ENCODE measurements around the gene CDKAL1. TPM values are rescaled to one million over a fixed set of nuclear protein-coding genes. Genes with fewer than 3 reads are reported as not detected.
"Not testable (repeated sequence)": the region's sequence is repeated elsewhere in the genome, so short reads cannot be mapped to it uniquely, and the experiment has no call there.

Gene CDKAL1
- total RNA-seq, 1 donor from 2014 or later: 24.8 TPM

DNA sequence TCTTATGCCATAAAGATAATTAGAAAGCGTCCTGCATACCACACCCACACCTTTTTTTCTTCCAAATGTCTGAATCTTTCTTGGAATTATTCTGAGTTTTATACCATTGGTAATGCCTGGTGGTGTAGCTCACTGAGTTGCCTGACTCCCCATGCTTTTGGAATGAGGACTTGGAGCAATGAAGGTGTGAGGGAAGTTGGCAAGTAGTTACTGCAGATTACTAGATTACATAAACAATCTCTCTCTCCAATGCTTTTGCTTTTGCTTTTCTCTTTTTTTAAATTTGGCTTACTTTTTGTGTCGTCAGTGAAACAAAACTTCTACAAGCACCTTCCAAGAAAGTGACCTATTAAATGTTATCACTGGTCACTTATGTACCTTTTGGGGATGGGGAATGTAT, 653.2 kb downstream of the CDKAL1 start:
- Mint-ChIP-seq H3K4me3 (ENCODE audit: unreplicated experiment) (no peak overlapping the region), H3K36me3 (ENCODE audit: unreplicated experiment) (no peaks in the 10 kb centered on the region), H3K4me1 (ENCODE audit: low read depth, unreplicated experiment) (peaks cover 32% of the 10 kb centered on the region), H3K9me3 (ENCODE audit: unreplicated experiment) (peaks cover 2% of the 10 kb centered on the region), H3K27ac (ENCODE audit: unreplicated experiment) (no peak overlapping the region), H3K27me3 (ENCODE audit: unreplicated experiment) (no peaks in the 10 kb centered on the region)
- DNase-seq: no peak
- TF ChIP-seq, protein P1, sequence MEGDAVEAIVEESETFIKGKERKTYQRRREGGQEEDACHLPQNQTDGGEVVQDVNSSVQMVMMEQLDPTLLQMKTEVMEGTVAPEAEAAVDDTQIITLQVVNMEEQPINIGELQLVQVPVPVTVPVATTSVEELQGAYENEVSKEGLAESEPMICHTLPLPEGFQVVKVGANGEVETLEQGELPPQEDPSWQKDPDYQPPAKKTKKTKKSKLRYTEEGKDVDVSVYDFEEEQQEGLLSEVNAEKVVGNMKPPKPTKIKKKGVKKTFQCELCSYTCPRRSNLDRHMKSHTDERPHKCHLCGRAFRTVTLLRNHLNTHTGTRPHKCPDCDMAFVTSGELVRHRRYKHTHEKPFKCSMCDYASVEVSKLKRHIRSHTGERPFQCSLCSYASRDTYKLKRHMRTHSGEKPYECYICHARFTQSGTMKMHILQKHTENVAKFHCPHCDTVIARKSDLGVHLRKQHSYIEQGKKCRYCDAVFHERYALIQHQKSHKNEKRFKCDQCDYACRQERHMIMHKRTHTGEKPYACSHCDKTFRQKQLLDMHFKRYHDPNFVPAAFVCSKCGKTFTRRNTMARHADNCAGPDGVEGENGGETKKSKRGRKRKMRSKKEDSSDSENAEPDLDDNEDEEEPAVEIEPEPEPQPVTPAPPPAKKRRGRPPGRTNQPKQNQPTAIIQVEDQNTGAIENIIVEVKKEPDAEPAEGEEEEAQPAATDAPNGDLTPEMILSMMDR (IDR thresholded peaks at IDR 0.05; ENCODE audit: partially characterized antibody, unreplicated experiment): no peak

DNA sequence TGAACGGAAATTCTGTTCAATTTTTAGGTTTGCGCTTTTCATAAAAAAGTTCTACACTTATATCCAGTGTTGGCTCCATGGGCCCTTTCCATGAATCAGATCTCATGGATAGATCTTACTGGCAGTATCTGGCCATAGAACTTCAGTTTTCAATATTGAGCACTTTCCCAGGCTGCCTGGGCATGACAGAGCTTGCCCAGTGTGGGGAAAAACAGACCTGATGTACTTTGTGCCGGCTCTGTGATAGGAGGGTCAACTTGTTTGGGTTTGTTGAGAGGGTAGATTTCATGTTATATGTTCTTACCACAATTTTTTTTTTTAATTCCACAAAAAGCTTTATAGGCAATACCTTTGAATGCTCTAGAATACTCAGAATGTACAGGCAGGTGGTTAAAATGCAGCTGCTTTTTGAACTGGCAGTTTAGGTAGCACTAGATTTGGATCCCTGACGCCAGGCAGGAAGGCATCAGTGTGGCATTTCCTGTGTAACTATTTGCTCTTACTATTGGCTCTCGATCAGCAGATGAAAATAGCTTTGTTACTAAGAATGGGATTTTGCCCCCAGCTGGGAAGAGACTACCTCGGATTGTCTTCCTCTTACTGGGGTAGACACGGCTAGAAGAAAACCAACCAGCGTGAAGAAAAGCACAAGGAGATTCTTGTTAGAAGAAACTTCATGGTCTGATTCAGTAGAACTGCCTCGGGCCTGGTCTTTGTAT, 654.4 kb downstream of the CDKAL1 start:
- Mint-ChIP-seq H3K27ac (ENCODE audit: unreplicated experiment) (peak overlapping the region; percentile 67), H3K36me3 (ENCODE audit: unreplicated experiment) (no peaks in the 10 kb centered on the region), H3K27me3 (ENCODE audit: unreplicated experiment) (no peaks in the 10 kb centered on the region), H3K4me3 (ENCODE audit: unreplicated experiment) (no peak overlapping the region), H3K4me1 (ENCODE audit: low read depth, unreplicated experiment) (peaks cover 36% of the 10 kb centered on the region), H3K9me3 (ENCODE audit: unreplicated experiment) (peaks cover 3% of the 10 kb centered on the region)
- TF ChIP-seq, protein P1 (IDR thresholded peaks at IDR 0.05; ENCODE audit: partially characterized antibody, unreplicated experiment): no peak
- no peak for DNase-seq

DNA sequence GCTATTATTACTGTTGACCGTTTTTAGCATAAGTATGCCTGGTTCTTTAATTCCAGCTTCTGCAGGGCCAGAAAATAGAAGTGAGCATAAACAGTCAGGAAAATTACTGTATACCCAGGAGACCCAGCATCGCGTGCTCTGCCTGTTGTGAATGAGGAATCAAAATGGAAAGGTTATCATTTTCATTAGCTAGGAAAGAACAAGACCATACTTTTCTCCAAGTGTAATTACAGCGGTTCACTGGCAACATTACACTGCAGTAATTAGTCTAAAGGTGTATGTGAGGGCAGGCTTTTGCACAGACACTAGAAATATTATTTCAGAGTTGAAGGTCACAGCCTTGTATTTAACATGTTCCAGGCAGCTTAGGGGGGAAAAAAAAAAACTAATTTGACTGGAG, 655.5 kb downstream of the CDKAL1 start:
- Mint-ChIP-seq H3K36me3 (ENCODE audit: unreplicated experiment) (no peaks in the 10 kb centered on the region), H3K27ac (ENCODE audit: unreplicated experiment) (peak overlapping the region; percentile 45), H3K9me3 (ENCODE audit: unreplicated experiment) (peaks cover 4% of the 10 kb centered on the region), H3K4me1 (ENCODE audit: low read depth, unreplicated experiment) (peaks cover 43% of the 10 kb centered on the region), H3K4me3 (ENCODE audit: unreplicated experiment) (no peak overlapping the region), H3K27me3 (ENCODE audit: unreplicated experiment) (no peaks in the 10 kb centered on the region)
- TF ChIP-seq, protein P1 (IDR thresholded peaks at IDR 0.05; ENCODE audit: partially characterized antibody, unreplicated experiment): no peak
- no peak for DNase-seq

DNA sequence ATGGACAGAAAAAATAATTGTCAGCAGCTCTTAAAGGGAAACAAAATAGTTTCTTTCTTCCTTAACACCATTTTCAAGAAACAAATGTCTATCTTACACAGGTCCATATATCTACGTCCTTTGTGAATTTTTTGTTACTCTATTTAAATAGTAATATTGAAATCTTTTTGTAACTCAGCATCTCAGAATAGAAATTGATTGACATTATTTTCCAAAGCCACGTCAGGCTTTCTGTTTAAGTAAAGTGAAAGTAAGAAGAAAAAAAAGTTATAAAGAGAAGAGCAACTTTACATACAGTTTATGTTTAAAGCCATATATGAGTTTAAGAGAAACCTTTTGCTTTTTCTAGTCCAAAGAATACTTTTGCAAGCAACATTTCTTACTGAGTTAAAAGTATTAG, 656.4 kb downstream of the CDKAL1 start:
- Mint-ChIP-seq H3K4me3 (ENCODE audit: unreplicated experiment) (no peak overlapping the region), H3K9me3 (ENCODE audit: unreplicated experiment) (peaks cover 4% of the 10 kb centered on the region), H3K36me3 (ENCODE audit: unreplicated experiment) (no peaks in the 10 kb centered on the region), H3K4me1 (ENCODE audit: low read depth, unreplicated experiment) (peaks cover 39% of the 10 kb centered on the region), H3K27ac (ENCODE audit: unreplicated experiment) (peak overlapping the region; percentile 49), H3K27me3 (ENCODE audit: unreplicated experiment) (no peaks in the 10 kb centered on the region)
- TF ChIP-seq, protein P1 (IDR thresholded peaks at IDR 0.05; ENCODE audit: partially characterized antibody, unreplicated experiment): no peak
- DNase-seq: no peak

DNA sequence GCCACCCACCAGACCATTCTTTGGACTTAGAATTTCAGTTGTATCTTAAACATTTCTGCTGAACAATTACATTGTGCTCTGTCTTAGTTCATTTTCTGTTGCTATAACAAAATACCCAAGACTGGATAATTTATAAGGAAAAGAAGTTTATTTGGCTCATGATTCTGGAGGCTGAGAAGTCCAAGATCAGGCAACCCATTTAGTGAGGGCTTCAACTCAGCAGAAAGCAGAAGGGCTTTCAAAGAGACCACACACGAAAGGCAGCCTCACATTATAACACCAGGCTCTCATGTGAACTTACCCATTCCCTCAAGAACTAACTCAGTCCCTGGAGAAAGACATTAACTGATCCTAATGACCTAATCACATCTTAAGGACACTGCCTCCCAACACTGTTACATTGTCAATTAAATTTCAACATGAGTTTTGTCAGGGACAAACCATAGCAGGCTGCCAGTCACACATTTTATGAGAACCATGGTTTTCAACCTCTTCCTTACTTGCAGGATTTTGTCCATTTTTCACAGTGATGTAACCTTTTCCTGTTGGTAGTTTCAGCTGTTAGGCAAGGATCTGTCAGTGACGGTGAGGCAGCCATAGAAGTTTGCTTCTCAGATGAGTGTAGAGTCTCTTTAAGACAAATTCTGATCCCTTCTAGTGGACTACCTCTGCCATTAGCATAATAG, 659.7 kb downstream of the CDKAL1 start:
- DNase-seq: no peak
- H3K36me3 Mint-ChIP-seq (ENCODE audit: unreplicated experiment): no peaks in the 10 kb centered on the region
- H3K27me3 Mint-ChIP-seq (ENCODE audit: unreplicated experiment): peaks cover under 1% of the 10 kb centered on the region
- TF ChIP-seq, protein P1 (IDR thresholded peaks at IDR 0.05; ENCODE audit: partially characterized antibody, unreplicated experiment): no peak
- no peak overlapping the region for H3K4me3 Mint-ChIP-seq (ENCODE audit: unreplicated experiment)
- H3K27ac Mint-ChIP-seq (ENCODE audit: unreplicated experiment): peak overlapping the region; percentile 9
- H3K9me3 Mint-ChIP-seq (ENCODE audit: unreplicated experiment): peaks cover 2% of the 10 kb centered on the region
- H3K4me1 Mint-ChIP-seq (ENCODE audit: low read depth, unreplicated experiment): peaks cover 42% of the 10 kb centered on the region

DNA sequence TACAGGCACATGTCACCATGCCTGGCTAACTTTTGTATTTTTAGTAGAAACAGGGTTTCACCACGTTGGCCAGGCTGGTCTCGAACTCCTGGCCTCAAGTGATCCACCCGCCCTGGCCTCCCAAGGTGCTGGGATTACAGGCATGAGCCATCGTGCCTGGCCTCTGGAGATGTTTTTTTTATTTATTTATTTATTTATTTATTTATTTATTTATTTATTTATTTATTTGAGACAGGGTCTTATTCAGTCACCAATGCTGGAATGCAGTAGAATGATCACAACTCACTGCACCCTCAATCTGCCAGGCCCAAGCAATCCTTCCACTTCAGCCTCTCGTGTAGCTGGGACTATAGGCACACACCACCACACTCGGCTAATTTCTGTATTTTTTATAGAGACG, 661.0 kb downstream of the CDKAL1 start:
- H3K4me1 Mint-ChIP-seq (ENCODE audit: low read depth, unreplicated experiment): peaks cover 48% of the 10 kb centered on the region
- not testable (repeated sequence) for H3K27ac Mint-ChIP-seq (ENCODE audit: unreplicated experiment); H3K4me3 Mint-ChIP-seq (ENCODE audit: unreplicated experiment); DNase-seq; H3K36me3 Mint-ChIP-seq (ENCODE audit: unreplicated experiment); H3K27me3 Mint-ChIP-seq (ENCODE audit: unreplicated experiment); H3K9me3 Mint-ChIP-seq (ENCODE audit: unreplicated experiment)

Measured in glutamatergic neuron (in vitro differentiated cells).